ENCODE results near the gene SLC50A1.
"Not testable (repeated sequence)": the region's sequence is repeated elsewhere in the genome, so short reads cannot be mapped to it uniquely, and the experiment has no call there.

SLC50A1 gene

DNA sequence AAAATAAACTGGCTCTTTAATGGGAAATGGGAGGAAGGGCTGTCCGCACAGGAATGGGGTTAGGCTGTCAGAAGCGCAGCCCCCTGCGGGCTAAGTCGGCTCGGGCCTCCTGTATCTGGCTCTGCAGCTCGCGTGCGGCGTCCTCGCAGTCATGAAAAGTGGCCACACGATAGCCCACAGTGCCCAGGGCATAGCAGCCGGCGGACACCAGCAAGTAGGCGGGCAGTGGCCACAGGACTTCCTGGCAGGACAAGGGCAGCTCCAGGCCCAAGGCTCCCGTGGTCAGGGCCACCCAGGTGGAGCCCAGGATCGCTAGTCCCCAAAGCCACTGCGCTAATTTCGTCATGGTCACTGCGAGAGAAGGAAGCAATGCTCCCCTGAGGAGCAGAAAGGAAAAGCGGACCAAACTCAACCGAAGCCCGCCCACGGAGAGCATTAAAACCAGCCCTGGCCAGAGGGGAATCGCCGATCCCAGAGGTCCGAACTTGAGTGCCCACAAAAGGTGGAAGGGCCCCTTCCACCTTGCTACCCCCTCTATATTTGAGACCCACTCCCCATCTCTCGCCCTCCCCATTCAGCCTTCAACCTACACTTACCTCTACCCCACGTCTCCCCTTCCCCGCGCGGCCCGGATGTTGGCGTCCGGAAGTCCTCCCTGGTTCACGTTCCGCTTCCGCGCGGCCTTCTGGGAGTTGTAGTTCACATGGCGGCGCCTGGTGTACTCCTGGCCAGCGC, 4.4 kb downstream of the SLC50A1 start, which contains the start of gene DPM3:
Gene DPM3, minus strand, starts transcription at position 637 of the 735 bp plus-strand sequence. Its CDS starts 291 bp downstream, at position 346.
- Histone ChIP-seq H3K27me3 (ENCODE audit: control insufficient read depth, insufficient read depth, low read length) (0 out of 2 replicates have a peak, but pooled peaks cover 2% of the 10 kb centered on the region), H3K27ac (ENCODE audit: low read depth, low read length) (peak within 1 kb of the TSS; percentile 62; the same call in 1 of the 2 replicates), H3K4me1 (ENCODE audit: control insufficient read depth, insufficient read depth, low read length) (peaks cover 5% of the 10 kb centered on the region; the same call in 1 of the 2 replicates), H3K4me3 (ENCODE audit: low read depth, low read length) (peak within 1 kb of the TSS; percentile 100), H3K36me3 (ENCODE audit: control insufficient read depth, insufficient read depth, low read length) (no peaks in the 10 kb centered on the region), H3K9ac (ENCODE audit: low read length) (peak within 1 kb of the TSS; percentile 87), H3K9me3 (ENCODE audit: control insufficient read depth, insufficient read depth, low read depth, low read length) (no peaks in the 10 kb centered on the region)

- Histone ChIP-seq H3K9me3 (ENCODE audit: control insufficient read depth, insufficient read depth, low read depth, low read length) (no peaks in the 10 kb centered on the region), H3K27ac (ENCODE audit: low read depth, low read length) (no peak overlapping the region), H3K9ac (ENCODE audit: low read length) (peak overlapping the region; percentile 87), H3K4me1 (ENCODE audit: control insufficient read depth, insufficient read depth, low read length) (peaks cover 5% of the 10 kb centered on the region; the same call in 1 of the 2 replicates), H3K36me3 (ENCODE audit: control insufficient read depth, insufficient read depth, low read length) (no peaks in the 10 kb centered on the region), H3K4me3 (ENCODE audit: low read depth, low read length) (peak overlapping the region; percentile 100), H3K27me3 (ENCODE audit: control insufficient read depth, insufficient read depth, low read length) (0 out of 2 replicates have a peak, but pooled peaks cover 2% of the 10 kb centered on the region)
Measured at GRCh38 chr1:155140630-155140953, 4.9 kb downstream of the SLC50A1 start.

- 0 out of 2 replicates have a peak, but pooled peaks cover 2% of the 10 kb centered on the region for H3K27me3 ChIP-seq (ENCODE audit: control insufficient read depth, insufficient read depth, low read length)
- H3K4me3 ChIP-seq (ENCODE audit: low read depth, low read length): no peak overlapping the region
Measured at GRCh38 chr1:155141749-155142148, 6.1 kb downstream of the SLC50A1 start.

DNA sequence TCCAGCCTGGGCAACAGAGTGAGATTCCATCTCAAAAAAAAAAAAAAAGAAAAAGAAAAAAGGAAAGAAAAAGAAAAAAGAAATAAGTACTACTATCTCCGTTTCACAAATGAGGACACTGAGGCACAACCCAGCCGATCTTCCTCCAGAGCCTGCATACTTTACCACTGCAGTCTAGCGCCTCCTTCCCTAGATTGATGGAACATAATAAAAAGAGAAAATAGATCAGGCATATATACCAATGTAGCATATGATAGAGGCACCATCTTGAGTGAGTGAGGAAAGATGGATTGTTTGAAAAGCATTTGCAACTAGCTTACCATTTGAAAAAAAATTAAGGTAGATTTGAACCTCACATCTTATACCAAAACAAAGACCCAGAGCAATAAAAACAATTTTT, 9.8 kb downstream of the SLC50A1 start:
- Histone ChIP-seq H3K27me3 (ENCODE audit: control insufficient read depth, insufficient read depth, low read length) (0 out of 2 replicates have a peak, but pooled peaks cover 2% of the 10 kb centered on the region), H3K27ac (ENCODE audit: low read depth, low read length) (no peak overlapping the region), H3K9me3 (ENCODE audit: control insufficient read depth, insufficient read depth, low read depth, low read length) (no peaks in the 10 kb centered on the region), H3K4me1 (ENCODE audit: control insufficient read depth, insufficient read depth, low read length) (no peaks in the 10 kb centered on the region), H3K9ac (ENCODE audit: low read length) (no peak overlapping the region), H3K4me3 (ENCODE audit: low read depth, low read length) (no peak overlapping the region), H3K36me3 (ENCODE audit: control insufficient read depth, insufficient read depth, low read length) (no peaks in the 10 kb centered on the region)

More at GRCh38 chr1:155141749-155142148, 6.1 kb downstream of the SLC50A1 start:
- peaks cover 4% of the 10 kb centered on the region; the same call in 1 of the 2 replicates for H3K4me1 ChIP-seq (ENCODE audit: control insufficient read depth, insufficient read depth, low read length)
- H3K9ac ChIP-seq (ENCODE audit: low read length): no peak overlapping the region
- H3K36me3 ChIP-seq (ENCODE audit: control insufficient read depth, insufficient read depth, low read length): no peaks in the 10 kb centered on the region
- H3K27ac ChIP-seq (ENCODE audit: low read depth, low read length): no peak overlapping the region
- no peaks in the 10 kb centered on the region for H3K9me3 ChIP-seq (ENCODE audit: control insufficient read depth, insufficient read depth, low read depth, low read length)

GRCh38 chr1:155155996-155156643, 20.5 kb downstream of the SLC50A1 start:
- H3K4me3 ChIP-seq (ENCODE audit: low read depth, low read length); H3K9ac ChIP-seq (ENCODE audit: low read length); H3K9me3 ChIP-seq (ENCODE audit: control insufficient read depth, insufficient read depth, low read depth, low read length); H3K27me3 ChIP-seq (ENCODE audit: control insufficient read depth, insufficient read depth, low read length); H3K4me1 ChIP-seq (ENCODE audit: control insufficient read depth, insufficient read depth, low read length); H3K27ac ChIP-seq (ENCODE audit: low read depth, low read length); H3K36me3 ChIP-seq (ENCODE audit: control insufficient read depth, insufficient read depth, low read length): not testable (repeated sequence)

DNA sequence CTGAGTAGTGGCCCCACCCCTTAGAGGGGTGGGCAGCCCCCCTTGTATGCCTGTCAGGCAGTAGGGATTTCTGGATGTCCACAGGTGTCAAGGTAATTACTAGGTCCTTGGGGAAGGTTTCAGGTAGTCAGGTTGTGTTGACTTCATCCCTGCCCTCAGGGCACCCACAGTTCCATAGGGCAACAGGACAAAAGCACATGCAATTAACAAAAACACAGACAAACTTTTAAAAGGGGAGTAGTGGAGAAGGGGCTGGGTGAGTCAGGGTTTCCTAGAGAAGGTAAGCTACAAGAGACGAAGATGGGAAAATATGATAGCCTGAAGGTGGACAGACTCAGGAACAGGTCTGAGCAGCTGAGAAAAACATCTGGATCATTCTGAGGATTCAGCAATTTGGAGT, 23.3 kb downstream of the SLC50A1 start:
- no peaks in the 10 kb centered on the region for H3K27me3 ChIP-seq (ENCODE audit: control insufficient read depth, insufficient read depth, low read length)
- H3K4me1 ChIP-seq (ENCODE audit: control insufficient read depth, insufficient read depth, low read length): no peaks in the 10 kb centered on the region
- H3K9me3 ChIP-seq (ENCODE audit: control insufficient read depth, insufficient read depth, low read depth, low read length): no peaks in the 10 kb centered on the region
- no peak overlapping the region for H3K27ac ChIP-seq (ENCODE audit: low read depth, low read length)
- no peaks in the 10 kb centered on the region for H3K36me3 ChIP-seq (ENCODE audit: control insufficient read depth, insufficient read depth, low read length)
- no peak overlapping the region for H3K9ac ChIP-seq (ENCODE audit: low read length)
- H3K4me3 ChIP-seq (ENCODE audit: low read depth, low read length): no peak overlapping the region

- Histone ChIP-seq H3K4me3 (ENCODE audit: low read depth, low read length) (no peak overlapping the region), H3K27me3 (ENCODE audit: control insufficient read depth, insufficient read depth, low read length) (no peaks in the 10 kb centered on the region), H3K4me1 (ENCODE audit: control insufficient read depth, insufficient read depth, low read length) (no peaks in the 10 kb centered on the region), H3K27ac (ENCODE audit: low read depth, low read length) (no peak overlapping the region), H3K36me3 (ENCODE audit: control insufficient read depth, insufficient read depth, low read length) (no peaks in the 10 kb centered on the region), H3K9me3 (ENCODE audit: control insufficient read depth, insufficient read depth, low read depth, low read length) (no peaks in the 10 kb centered on the region), H3K9ac (ENCODE audit: low read length) (no peak overlapping the region)
Measured at GRCh38 chr1:155160128-155160527, 24.5 kb downstream of the SLC50A1 start.

DNA sequence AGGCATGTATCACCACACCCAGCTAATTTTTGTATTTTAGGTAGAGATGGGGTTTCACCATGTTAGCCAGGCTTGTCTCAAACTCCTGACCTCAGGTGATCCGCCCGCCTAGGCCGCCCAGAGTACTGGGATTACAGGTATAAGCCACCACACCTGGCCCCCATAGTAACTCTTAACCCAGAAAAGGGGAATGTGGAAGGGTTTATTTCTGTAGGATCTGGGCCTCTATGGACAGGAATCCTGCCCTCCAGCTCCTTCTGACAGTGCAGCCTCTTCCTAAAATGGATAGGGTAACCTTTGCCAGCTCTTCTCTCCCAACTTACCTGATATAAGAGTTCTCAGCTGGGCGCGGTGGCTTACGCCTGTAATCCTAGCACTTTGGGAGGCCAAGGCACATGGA, 27.0 kb downstream of the SLC50A1 start:
- H3K27ac ChIP-seq (ENCODE audit: low read depth, low read length); H3K9ac ChIP-seq (ENCODE audit: low read length); H3K9me3 ChIP-seq (ENCODE audit: control insufficient read depth, insufficient read depth, low read depth, low read length); H3K36me3 ChIP-seq (ENCODE audit: control insufficient read depth, insufficient read depth, low read length); H3K4me3 ChIP-seq (ENCODE audit: low read depth, low read length); H3K27me3 ChIP-seq (ENCODE audit: control insufficient read depth, insufficient read depth, low read length): not testable (repeated sequence)
- H3K4me1 ChIP-seq (ENCODE audit: control insufficient read depth, insufficient read depth, low read length): peaks cover 13% of the 10 kb centered on the region

GRCh38 chr1:155163785-155164184, 28.1 kb downstream of the SLC50A1 start:
- H3K4me1 ChIP-seq (ENCODE audit: control insufficient read depth, insufficient read depth, low read length): peaks cover 13% of the 10 kb centered on the region
- H3K9me3 ChIP-seq (ENCODE audit: control insufficient read depth, insufficient read depth, low read depth, low read length); H3K36me3 ChIP-seq (ENCODE audit: control insufficient read depth, insufficient read depth, low read length); H3K4me3 ChIP-seq (ENCODE audit: low read depth, low read length); H3K9ac ChIP-seq (ENCODE audit: low read length); H3K27me3 ChIP-seq (ENCODE audit: control insufficient read depth, insufficient read depth, low read length); H3K27ac ChIP-seq (ENCODE audit: low read depth, low read length): not testable (repeated sequence)

- not testable (repeated sequence) for H3K27ac ChIP-seq (ENCODE audit: low read depth, low read length); H3K36me3 ChIP-seq (ENCODE audit: control insufficient read depth, insufficient read depth, low read length); H3K4me3 ChIP-seq (ENCODE audit: low read depth, low read length); H3K9me3 ChIP-seq (ENCODE audit: control insufficient read depth, insufficient read depth, low read depth, low read length); H3K9ac ChIP-seq (ENCODE audit: low read length); H3K27me3 ChIP-seq (ENCODE audit: control insufficient read depth, insufficient read depth, low read length)
- peaks cover 13% of the 10 kb centered on the region for H3K4me1 ChIP-seq (ENCODE audit: control insufficient read depth, insufficient read depth, low read length)
Measured at GRCh38 chr1:155164625-155165024, 29.0 kb downstream of the SLC50A1 start.

GRCh38 chr1:155166051-155166470, 30.4 kb downstream of the SLC50A1 start:
- no peak overlapping the region for H3K27ac ChIP-seq (ENCODE audit: low read depth, low read length)
- H3K9me3 ChIP-seq (ENCODE audit: control insufficient read depth, insufficient read depth, low read depth, low read length): no peaks in the 10 kb centered on the region
- peaks cover 15% of the 10 kb centered on the region for H3K36me3 ChIP-seq (ENCODE audit: control insufficient read depth, insufficient read depth, low read length)
- H3K27me3 ChIP-seq (ENCODE audit: control insufficient read depth, insufficient read depth, low read length): no peaks in the 10 kb centered on the region
- peak overlapping the region; percentile 71 for H3K4me3 ChIP-seq (ENCODE audit: low read depth, low read length)
- no peak overlapping the region for H3K9ac ChIP-seq (ENCODE audit: low read length)
- H3K4me1 ChIP-seq (ENCODE audit: control insufficient read depth, insufficient read depth, low read length): peaks cover 13% of the 10 kb centered on the region
